Muscle of leg (tissue), 11 donors: ENCODE measurements around the gene C10orf90. TPM values are rescaled to one million over a fixed set of nuclear protein-coding genes. Genes with fewer than 3 reads are reported as not detected.

Experiments
- DNase-seq: peaks from one replicate; pipeline ENCODE4 v3.0.0; 2013
- H3K27ac ChIP-seq: one replicate; pipeline ENCODE4 v1.5.1; 2013; ENCODE audit warnings: mild to moderate bottlenecking, low read length, control low read depth
- H3K27me3 ChIP-seq: one replicate; pipeline ENCODE4 v1.6.1; 2013; ENCODE audit warnings: low read length; ENCODE audit not compliant: control insufficient read depth, insufficient read depth
- H3K36me3 ChIP-seq: one replicate; pipeline ENCODE4 v1.6.1; 2013; ENCODE audit warnings: low read length; ENCODE audit not compliant: control insufficient read depth, insufficient read depth
- H3K4me1 ChIP-seq: one replicate; pipeline ENCODE4 v1.6.1; 2013; ENCODE audit warnings: low read length; ENCODE audit not compliant: control insufficient read depth, insufficient read depth
- H3K4me3 ChIP-seq: one replicate; pipeline ENCODE4 v1.5.1; 2013; ENCODE audit warnings: low read length, control low read depth
- H3K9me3 ChIP-seq: replicated peaks from 2 replicates; pipeline ENCODE4 v1.6.1; 2013; ENCODE audit warnings: low read depth, low read length; ENCODE audit not compliant: control insufficient read depth
- WGBS: methylation state at CpG from one replicate; pipeline ENCODE4 v1.1.5; 2013; ENCODE audit warnings: missing lambda C conversion rate; ENCODE audit not compliant: insufficient coverage; 5-methylcytosine and 5-hydroxymethylcytosine counted together
- polyA plus RNA-seq, 8 donors: library from polyadenylated mRNA; unstranded; fragments of 120-200 nt; gene quantifications; one replicate each; pipeline versions ENCODE4 v1.2.1 to v1.2.3, GENCODE V29; 2013; ENCODE audit warnings: inconsistent platforms in 1 of 8, low replicate concordance in 1 of 8; ENCODE audit not compliant: insufficient read length in 8 of 8, insufficient read depth in 1 of 8
- total RNA-seq: library from RNA; stranded (reverse); fragments of 120-200 nt; gene quantifications from one replicate; pipeline ENCODE4 v1.2.4, GENCODE V29; 2013

Gene C10orf90
- total and polyA plus RNA-seq, 9 donors = 0.53 to 1.1 (median 0.80) TPM

DNA sequence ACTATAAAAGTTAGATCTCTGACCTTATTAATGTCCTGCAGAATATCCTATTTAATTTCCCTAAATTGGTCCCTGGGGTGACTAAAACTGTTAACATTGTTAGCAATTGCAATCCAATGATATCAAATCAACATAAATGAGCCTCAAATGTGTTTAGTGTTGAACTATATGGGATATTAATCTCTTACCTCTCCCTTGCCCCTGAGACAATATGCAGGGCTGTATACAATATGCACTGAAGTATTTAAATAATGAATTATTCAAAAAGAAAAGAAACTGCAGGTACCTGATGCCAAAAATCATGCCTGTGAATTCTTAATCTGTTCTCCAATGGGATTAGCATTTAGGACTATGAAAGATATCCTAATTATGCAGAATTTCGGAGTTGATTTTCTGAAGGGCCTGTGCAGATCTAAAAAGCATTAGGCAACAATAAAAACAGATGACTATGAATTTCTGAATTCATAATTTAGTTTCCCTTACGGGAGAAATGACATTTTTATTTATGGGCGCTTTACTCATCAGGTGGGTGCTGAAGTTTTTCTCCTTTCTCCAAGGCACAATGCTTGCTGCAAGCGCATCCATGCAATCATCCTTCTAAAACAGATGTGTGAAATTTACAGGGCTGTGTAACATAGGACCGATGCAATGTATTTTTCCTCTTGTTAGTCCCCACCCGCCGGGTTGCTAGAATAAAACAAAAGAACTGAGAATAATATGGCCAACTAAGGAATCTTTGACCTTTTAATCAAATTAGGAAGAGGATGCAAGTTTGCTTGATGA lies 5.4 kb upstream of the C10orf90 start:
- no peaks in the 10 kb centered on the region for H3K36me3 ChIP-seq
- H3K9me3 ChIP-seq = no peaks in the 10 kb centered on the region
- 67% methylated on average over 1 of the region's 7 CpGs for WGBS
- H3K27me3 ChIP-seq = peaks cover 4% of the 10 kb centered on the region
- H3K4me3 ChIP-seq = no peak overlapping the region
- no peak overlapping the region for H3K27ac ChIP-seq
- DNase-seq = no peak
- peaks cover 20% of the 10 kb centered on the region for H3K4me1 ChIP-seq

DNA sequence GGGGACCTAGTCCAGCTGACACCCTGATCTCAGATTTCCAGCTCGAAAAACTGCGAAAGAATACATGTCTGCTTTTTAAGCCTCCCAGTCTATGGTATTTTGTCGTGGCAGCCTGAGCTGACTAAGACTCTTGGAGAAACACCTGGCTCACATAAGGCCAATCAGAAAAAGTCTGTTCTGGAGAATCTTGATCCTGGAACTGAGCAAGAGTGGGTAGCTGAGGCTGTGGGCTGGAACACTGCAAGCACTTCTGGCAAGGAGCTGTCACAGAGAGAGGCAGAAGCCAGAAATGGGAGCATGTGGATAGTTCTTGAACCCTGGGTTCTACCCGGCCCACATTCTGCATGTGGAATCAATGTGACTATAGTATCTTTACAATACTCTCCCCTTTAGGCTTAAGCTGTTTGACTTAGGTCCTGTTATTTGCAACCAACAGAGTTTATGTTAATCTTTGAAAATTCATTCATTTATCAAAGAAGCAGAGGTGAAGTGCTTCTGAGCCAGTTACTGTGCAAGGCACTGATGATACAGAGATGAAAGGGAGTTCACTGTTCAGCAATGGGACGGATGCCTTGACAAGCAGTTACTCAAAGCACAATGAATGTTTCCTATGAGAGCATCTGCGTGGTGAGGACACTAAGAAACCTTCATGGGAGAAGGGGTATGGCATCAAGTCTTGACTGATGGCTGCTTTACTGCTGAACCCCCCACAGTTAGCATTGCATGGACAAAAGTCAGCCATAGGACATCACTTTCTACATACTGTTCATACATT lies 4.4 kb upstream of the C10orf90 start:
- peaks cover 23% of the 10 kb centered on the region for H3K4me1 ChIP-seq
- H3K36me3 ChIP-seq = no peaks in the 10 kb centered on the region
- no peak overlapping the region for H3K4me3 ChIP-seq
- WGBS = 84% methylated on average over 4 of the region's 6 CpGs
- no peaks in the 10 kb centered on the region for H3K9me3 ChIP-seq
- peaks cover 4% of the 10 kb centered on the region for H3K27me3 ChIP-seq
- H3K27ac ChIP-seq = no peak overlapping the region
- DNase-seq = no peak

DNA sequence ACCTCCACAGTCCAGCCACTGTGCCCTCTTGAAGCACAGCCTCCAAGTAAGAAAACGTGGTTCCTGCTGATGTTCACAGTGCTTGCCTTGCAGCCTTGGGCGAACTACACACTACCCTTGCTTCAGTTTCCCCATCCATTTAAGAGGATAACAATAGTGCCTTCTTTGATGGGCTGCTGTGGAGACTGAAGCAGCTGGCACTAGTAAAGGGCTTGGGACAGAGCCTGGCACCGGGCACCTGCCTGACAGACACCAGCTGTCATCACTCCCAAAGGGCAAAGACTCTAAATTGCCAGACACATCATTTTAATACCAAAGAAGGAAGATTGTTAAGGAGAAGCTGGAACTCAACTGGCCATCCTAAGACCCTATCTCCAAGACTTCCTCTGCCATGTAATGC lies 3.1 kb upstream of the C10orf90 start:
- no peak overlapping the region for H3K27ac ChIP-seq
- no peaks in the 10 kb centered on the region for H3K36me3 ChIP-seq
- 60% methylated on average over 1 of the region's 3 CpGs for WGBS
- DNase-seq = no peak
- H3K9me3 ChIP-seq = no peaks in the 10 kb centered on the region
- H3K4me1 ChIP-seq = peaks cover 23% of the 10 kb centered on the region
- peaks cover 4% of the 10 kb centered on the region for H3K27me3 ChIP-seq
- no peak overlapping the region for H3K4me3 ChIP-seq

DNA sequence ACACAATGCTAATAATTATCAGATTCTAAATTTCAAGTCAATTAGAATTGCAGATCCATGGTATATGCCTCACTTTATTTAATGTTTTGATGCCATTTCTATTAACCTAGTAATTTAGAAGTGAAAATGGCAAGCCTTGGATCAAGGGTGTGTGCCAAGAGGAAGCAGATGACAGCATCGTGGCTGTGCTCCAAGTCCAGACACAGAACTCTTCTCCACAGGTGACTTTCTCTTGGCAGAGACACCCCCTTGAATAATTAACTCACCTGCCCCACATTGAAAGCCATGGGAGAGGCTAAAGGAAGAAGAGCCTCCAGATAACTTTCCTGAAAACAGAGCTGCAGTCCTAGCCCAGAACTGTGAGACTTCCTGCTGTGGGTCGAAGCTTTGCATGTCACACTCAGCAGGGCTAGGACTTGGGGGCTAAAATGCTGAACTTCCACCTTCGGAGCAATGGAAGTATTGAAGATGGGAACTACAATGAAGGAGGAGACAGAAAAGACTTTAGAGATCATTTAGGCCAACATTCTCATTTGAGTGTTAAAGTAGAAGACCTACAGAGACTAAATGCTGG lies 996 bp upstream of the C10orf90 start:
- 80% methylated on average over 3 of the region's 3 CpGs for WGBS
- DNase-seq = no peak
- no peak overlapping the region for H3K27ac ChIP-seq
- H3K4me1 ChIP-seq = peaks cover 23% of the 10 kb centered on the region
- peaks cover 4% of the 10 kb centered on the region for H3K27me3 ChIP-seq
- H3K9me3 ChIP-seq = no peaks in the 10 kb centered on the region
- no peak overlapping the region for H3K4me3 ChIP-seq
- H3K36me3 ChIP-seq = no peaks in the 10 kb centered on the region

DNA sequence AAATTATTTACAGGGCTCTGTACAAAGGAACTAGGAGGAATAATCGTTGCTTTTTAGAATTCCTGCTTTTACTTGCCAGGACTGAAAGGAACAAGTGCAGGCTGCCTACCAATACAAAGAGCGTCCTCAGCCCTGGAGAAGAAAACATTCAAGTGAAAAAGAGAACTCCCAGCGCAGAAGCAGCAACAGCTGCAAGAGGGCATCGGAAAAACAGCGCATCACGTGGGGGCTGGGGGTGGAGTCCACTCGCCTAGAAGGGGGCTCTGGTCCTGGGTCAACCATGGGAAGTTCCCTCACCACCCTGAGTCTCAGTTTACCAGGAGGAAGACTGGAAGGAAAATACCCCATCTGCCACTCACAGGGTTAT lies 385 bp upstream of the C10orf90 start:
- WGBS = no CpG with 5 or more reads among the region's 7 CpGs
- Histone ChIP-seq H3K27me3 (peaks cover 4% of the 10 kb centered on the region), H3K4me3 (no peak overlapping the region), H3K36me3 (no peaks in the 10 kb centered on the region), H3K27ac (peak overlapping the region; percentile 51), H3K4me1 (peaks cover 23% of the 10 kb centered on the region), H3K9me3 (no peaks in the 10 kb centered on the region)
- peak; percentile 50 for DNase-seq

DNA sequence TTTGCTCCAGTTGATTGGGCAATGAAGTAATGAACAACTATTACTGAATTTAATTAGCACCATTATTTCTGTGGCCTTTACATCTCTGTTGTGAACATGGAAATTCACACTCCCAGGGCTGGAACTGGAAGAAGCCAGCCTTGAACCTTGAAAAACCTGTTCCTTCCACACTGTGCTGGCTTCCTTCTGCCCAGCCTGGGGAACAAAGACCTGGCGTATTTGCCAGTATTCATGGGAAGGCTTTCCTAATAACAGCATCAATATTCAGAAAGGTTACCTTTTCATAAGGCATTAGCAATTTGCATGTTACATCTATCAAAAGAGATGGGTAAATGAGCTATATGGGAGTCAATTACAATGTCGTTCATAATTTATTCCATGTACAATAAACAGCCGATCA lies 1.3 kb downstream of the C10orf90 start:
- H3K36me3 ChIP-seq = no peaks in the 10 kb centered on the region
- H3K27me3 ChIP-seq = no peaks in the 10 kb centered on the region
- H3K27ac ChIP-seq = no peak overlapping the region
- H3K4me3 ChIP-seq = no peak overlapping the region
- peaks cover 17% of the 10 kb centered on the region for H3K4me1 ChIP-seq
- no peaks in the 10 kb centered on the region for H3K9me3 ChIP-seq
- DNase-seq = no peak
- WGBS = no CpG with 5 or more reads among the region's 3 CpGs

DNA sequence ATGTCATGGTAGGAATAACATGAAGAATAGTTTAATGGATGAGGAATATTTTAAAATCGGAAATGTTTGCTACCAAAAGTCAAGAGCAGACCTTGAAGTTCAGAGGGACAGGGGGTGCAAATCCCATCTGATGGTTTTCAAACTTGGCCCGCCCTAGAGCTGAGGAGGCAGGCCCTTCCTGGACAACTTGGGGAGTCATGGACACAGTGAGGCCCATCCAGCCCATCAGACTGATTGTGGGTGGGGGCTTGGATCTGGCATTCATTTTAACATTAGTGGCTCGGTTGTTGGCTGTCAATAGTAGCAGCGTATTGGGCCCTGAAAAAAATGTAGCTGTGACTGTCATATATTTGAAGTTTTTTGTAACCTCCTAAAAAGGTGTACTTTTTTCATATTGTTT lies 2.0 kb downstream of the C10orf90 start:
- Histone ChIP-seq H3K27ac (no peak overlapping the region), H3K9me3 (no peaks in the 10 kb centered on the region), H3K4me3 (no peak overlapping the region), H3K4me1 (peaks cover 20% of the 10 kb centered on the region), H3K27me3 (no peaks in the 10 kb centered on the region), H3K36me3 (no peaks in the 10 kb centered on the region)
- WGBS = 93% methylated on average over 3 of the region's 4 CpGs
- no peak for DNase-seq

DNA sequence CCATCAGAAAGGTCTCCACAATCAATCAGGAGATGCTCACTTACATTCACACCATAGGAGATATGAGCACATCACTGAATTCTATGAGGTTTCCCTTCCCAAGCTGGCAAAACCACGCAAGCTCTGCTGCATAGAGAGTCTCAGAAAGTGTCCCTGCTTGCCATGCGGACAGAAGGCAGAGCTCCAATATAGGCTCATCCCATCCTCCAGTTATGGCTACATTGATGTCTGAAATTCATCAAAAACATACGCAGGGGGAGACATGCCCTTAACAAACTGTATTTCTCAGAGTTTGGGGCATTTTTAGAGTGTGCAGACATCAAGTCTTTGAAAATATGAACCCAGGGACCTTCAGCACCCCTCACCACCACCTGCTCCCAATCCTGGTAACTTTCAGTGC lies 2.9 kb downstream of the C10orf90 start:
- H3K4me1 ChIP-seq = peaks cover 22% of the 10 kb centered on the region
- no peaks in the 10 kb centered on the region for H3K36me3 ChIP-seq
- no peak overlapping the region for H3K4me3 ChIP-seq
- H3K9me3 ChIP-seq = no peaks in the 10 kb centered on the region
- WGBS = 79% methylated on average over 2 of the region's 3 CpGs
- H3K27ac ChIP-seq = no peak overlapping the region
- no peaks in the 10 kb centered on the region for H3K27me3 ChIP-seq
- no peak for DNase-seq

DNA sequence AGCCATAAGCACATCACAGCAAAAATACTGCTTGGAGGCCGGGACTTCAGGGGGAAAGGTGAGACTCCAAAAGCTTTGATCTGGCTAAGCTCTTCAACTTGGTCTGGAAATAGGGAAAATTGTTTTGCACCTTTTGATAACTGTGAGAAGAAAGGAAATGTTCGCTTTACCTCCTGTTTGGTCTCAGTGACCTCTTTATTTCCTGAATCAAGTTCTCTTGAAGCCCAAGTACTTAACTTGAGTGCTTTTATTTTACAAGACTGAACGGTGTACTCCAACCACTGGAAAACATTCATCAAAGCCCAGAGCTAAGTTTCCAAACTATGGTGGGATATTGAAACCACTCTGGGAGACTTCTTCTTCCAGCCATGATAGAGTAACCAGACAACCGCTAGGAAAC lies 5.3 kb downstream of the C10orf90 start:
- WGBS = no CpG with 5 or more reads among the region's 4 CpGs
- Histone ChIP-seq H3K4me1 (peaks cover 25% of the 10 kb centered on the region), H3K27me3 (no peaks in the 10 kb centered on the region), H3K36me3 (no peaks in the 10 kb centered on the region), H3K9me3 (no peaks in the 10 kb centered on the region), H3K27ac (no peak overlapping the region), H3K4me3 (no peak overlapping the region)
- DNase-seq = no peak

DNA sequence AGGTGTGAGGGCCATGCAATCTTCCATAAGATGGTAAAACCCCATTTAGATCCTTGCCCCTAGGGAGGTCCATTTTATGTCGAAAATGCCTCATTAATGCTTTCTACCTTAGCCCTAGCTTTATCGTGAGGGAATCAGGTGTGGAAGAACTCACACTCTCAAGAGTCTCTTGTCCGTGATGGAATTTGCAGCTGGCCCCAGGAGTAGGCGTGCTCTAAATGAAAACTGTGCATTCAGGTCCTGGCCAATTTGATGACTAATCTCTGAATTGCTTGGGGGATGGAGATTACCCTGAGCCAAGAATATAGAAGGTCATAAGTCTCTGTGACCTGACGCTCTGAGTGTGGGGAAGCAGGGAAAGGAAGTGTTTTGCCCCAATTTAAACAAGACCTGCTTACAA lies 6.6 kb downstream of the C10orf90 start:
- H3K4me1 ChIP-seq = peaks cover 27% of the 10 kb centered on the region
- 0% methylated on average over 1 of the region's 5 CpGs for WGBS
- no peaks in the 10 kb centered on the region for H3K36me3 ChIP-seq
- no peak overlapping the region for H3K4me3 ChIP-seq
- no peaks in the 10 kb centered on the region for H3K9me3 ChIP-seq
- H3K27ac ChIP-seq = peak overlapping the region; percentile 77
- peak; percentile 94 for DNase-seq
- no peaks in the 10 kb centered on the region for H3K27me3 ChIP-seq
